K562 (cell line): Measurements from ENCODE around the gene PAPOLB. TPM values are rescaled to one million over a fixed set of nuclear protein-coding genes. Genes with fewer than 3 reads are reported as not detected.

Experiments used
- ATAC-seq: fragments of 200-7000 bp; cut with Tn5 transposase; 3 replicates; pipeline ENCODE4 v1.9.1; 2020; ENCODE audit warnings: moderate library complexity
- BruUV-seq: library from RNA; stranded (reverse); fragments of 400-500 nt; replicated peaks from 2 replicates; lab custom pipeline; 2021; lab: Mats Ljungman, UMichigan
- CTCF ChIA-PET: fragments of 300-600 bp; formaldehyde crosslinking; extraction: SDS; loops from one replicate; lab custom pipeline; 2021; ENCODE audit warnings: low intra/inter-chr PET ratio; lab: Yijun Ruan, JAX
- POLR2A ChIA-PET: fragments of 300-600, 350-650 bp; sonication (Branson Sonifier 250); formaldehyde crosslinking; extraction: SDS; loops from one replicate; lab custom pipeline; 2021; ENCODE audit warnings: antibody characterized with exemption, inconsistent platforms; lab: Yijun Ruan, JAX
- DNase-seq, 4 experiments: peaks; one replicate each; pipeline versions ENCODE4 v3.0.0 to v3.0.0-alpha.2; 2011 to 2018; ENCODE audit warnings: low spot score in 3 of 4, mixed read lengths in 3 of 4; ENCODE audit errors: extremely low read depth in 1 of 4
- FAIRE-seq: peaks from 2 replicates; lab custom pipeline; 2011; peaks lifted over from hg19 to GRCh38; lab: Jason Lieb, UNC
- H2AFZ ChIP-seq: 2 replicates; pipeline ENCODE4 v1.6.0; 2011; ENCODE audit warnings: low read depth, low read length, control low read depth, inconsistent platforms
- H3K27ac ChIP-seq: fragments of 200-600 bp; 3 replicates; pipeline ENCODE4 v1.8.0; 2011; ENCODE audit warnings: low read depth, mild to moderate bottlenecking, control low read depth, inconsistent platforms, low read length, moderate library complexity, mixed read lengths; ENCODE audit errors: extremely low read depth
- H3K27me3 ChIP-seq, 2 experiments: fragments of 300-600 bp in 1 of 2; 2 replicates in 1 of 2; 3 replicates in 1 of 2; pipeline versions ENCODE4 v1.6.0 to v1.8.0; 2011; ENCODE audit warnings: inconsistent platforms in 2 of 2, low read length in 2 of 2, mild to moderate bottlenecking in 1 of 2, mixed read lengths in 1 of 2, moderate library complexity in 1 of 2; ENCODE audit not compliant: control insufficient read depth in 2 of 2, insufficient read depth in 2 of 2
- H3K36me3 ChIP-seq: fragments of 300-600 bp; 3 replicates; pipeline ENCODE4 v1.8.0; 2011; ENCODE audit warnings: mild to moderate bottlenecking, low read length, inconsistent platforms; ENCODE audit not compliant: control insufficient read depth, insufficient read depth
- H3K4me1 ChIP-seq, 2 experiments: fragments of 200-600 bp in 1 of 2; replicated peaks in 1 of 2; 2 replicates in 1 of 2; 3 replicates in 1 of 2; pipeline versions ENCODE4 v1.5.1 to v1.8.0; 2011; ENCODE audit warnings: inconsistent platforms in 2 of 2, low read length in 2 of 2, mild to moderate bottlenecking in 1 of 2, mixed read lengths in 1 of 2, moderate library complexity in 1 of 2; ENCODE audit not compliant: control insufficient read depth in 2 of 2, insufficient read depth in 2 of 2
- H3K4me2 ChIP-seq: 2 replicates; pipeline ENCODE4 v1.6.1; 2011; ENCODE audit warnings: low read length, control low read depth, inconsistent platforms, mixed read lengths; ENCODE audit not compliant: insufficient read depth
- H3K4me3 ChIP-seq: fragments of 200-600 bp; sonication (generic), shearing (Covaris generic); 2 replicates; pipeline ENCODE4 v1.5.1; 2016; ENCODE audit warnings: control low read depth, inconsistent platforms
- H3K79me2 ChIP-seq: fragments of 200-600 bp; 3 replicates; pipeline ENCODE4 v1.8.0; 2011; ENCODE audit warnings: low read length, inconsistent platforms; ENCODE audit not compliant: control insufficient read depth, insufficient read depth
- H3K9ac ChIP-seq, 2 experiments: 2 replicates each; pipeline versions ENCODE4 v1.6.0 to v1.6.1; 2011; ENCODE audit warnings: low read depth in 2 of 2, low read length in 2 of 2, control low read depth in 1 of 2, inconsistent platforms in 1 of 2, mild to moderate bottlenecking in 1 of 2, mixed read lengths in 1 of 2; ENCODE audit not compliant: insufficient read depth in 1 of 2
- H3K9me1 ChIP-seq: one replicate; pipeline ENCODE4 v1.6.0; 2011; ENCODE audit warnings: inconsistent platforms, mild to moderate bottlenecking, low read length, moderate library complexity; ENCODE audit not compliant: control insufficient read depth, insufficient read depth
- H3K9me3 ChIP-seq: replicated peaks from 2 replicates; pipeline ENCODE4 v1.5.1; 2011; ENCODE audit warnings: low read depth, low read length, inconsistent platforms; ENCODE audit not compliant: control insufficient read depth, insufficient read depth
- H4K20me1 ChIP-seq: replicated peaks from 2 replicates; pipeline ENCODE4 v1.6.1; 2011; ENCODE audit warnings: low read length, inconsistent platforms, mixed read lengths; ENCODE audit not compliant: control insufficient read depth, insufficient read depth
- CTCF ChIP-seq, 3 experiments: IDR thresholded peaks in 2 of 3; conservative IDR thresholded peaks in 1 of 3; 2 replicates each; pipeline ENCODE4 v1.5.1; 2011 to 2012; ENCODE audit warnings: low read length in 3 of 3, mild to moderate bottlenecking in 3 of 3, control low read depth in 2 of 3, improper control_type of control experiment in 1 of 3, inconsistent platforms in 1 of 3, low read depth in 1 of 3, mixed read lengths in 1 of 3, moderate library complexity in 1 of 3; ENCODE audit not compliant: insufficient read depth in 2 of 3
- E2F3 ChIP-seq: fragments of 250-450 bp; sonication (Bioruptor Pico); IDR thresholded peaks from 2 replicates; pipeline ENCODE4 v1.4.0; 2020; ENCODE audit warnings: mild to moderate bottlenecking
- ESRRB ChIP-seq: fragments of 250-450 bp; sonication (Bioruptor Pico); IDR thresholded peaks from 2 replicates; pipeline ENCODE4 v1.5.0; 2020; ENCODE audit warnings: mild to moderate bottlenecking, moderate library complexity, borderline replicate concordance
- HBP1 ChIP-seq: fragments of 450-650 bp; formaldehyde crosslinking; IDR thresholded peaks from 2 replicates; pipeline ENCODE4 v1.4.0; 2022; ENCODE audit warnings: missing genetic modification characterization
- HCFC1 ChIP-seq: IDR thresholded peaks from 2 replicates; pipeline ENCODE4 v1.6.1; 2012; ENCODE audit warnings: low read depth, low read length, improper control_type of control experiment
- KAT7 ChIP-seq: sonication (generic); formaldehyde crosslinking; IDR thresholded peaks from 2 replicates; pipeline ENCODE4 v1.8.0; 2022; ENCODE audit warnings: missing genetic modification reagents, mild to moderate bottlenecking, borderline replicate concordance
- L3MBTL2 ChIP-seq: fragments of 450-650 bp; IDR thresholded peaks from 2 replicates; pipeline ENCODE4 v1.6.1; 2016; ENCODE audit warnings: mild to moderate bottlenecking, moderate library complexity
- TEAD1 ChIP-seq, 2 experiments: fragments of 450-650 bp in 1 of 2; sonication (generic) in 1 of 2; formaldehyde crosslinking; IDR thresholded peaks; 2 replicates each; pipeline versions ENCODE4 v1.4.0 to v1.8.0; 2020 to 2022; ENCODE audit warnings: mild to moderate bottlenecking in 2 of 2, missing genetic modification reagents in 1 of 2
- TFAP4 ChIP-seq: sonication (generic); formaldehyde crosslinking; IDR thresholded peaks from 2 replicates; pipeline ENCODE4 v1.8.0; 2022; ENCODE audit warnings: missing genetic modification reagents, mild to moderate bottlenecking, moderate library complexity, borderline replicate concordance
- ZKSCAN1 ChIP-seq: fragments of 150-350 bp; IDR thresholded peaks from 2 replicates; pipeline ENCODE4 v1.6.1; 2016; ENCODE audit warnings: low read depth, low read length
- ZNF24 ChIP-seq: fragments of 450-650 bp; IDR thresholded peaks from 2 replicates; pipeline ENCODE4 v1.6.1; 2016
- ZNF76 ChIP-seq: fragments of 250-450 bp; sonication (Bioruptor Pico); IDR thresholded peaks from 2 replicates; pipeline ENCODE4 v1.4.0; 2020; ENCODE audit warnings: mild to moderate bottlenecking, moderate library complexity, borderline replicate concordance
- ZNF780A ChIP-seq: fragments of 250-450 bp; sonication (Bioruptor Pico); IDR thresholded peaks from 2 replicates; pipeline ENCODE4 v1.5.0; 2021; ENCODE audit warnings: mild to moderate bottlenecking
- WGBS: fragments of 100-300 bp; shearing (Covaris generic); methylation state at CpG from one replicate; pipeline ENCODE4 v1.1.6; 2016; ENCODE audit warnings: low coverage, mixed read lengths; ENCODE audit not compliant: insufficient coverage; ENCODE audit errors: missing lambda C conversion rate; 5-methylcytosine and 5-hydroxymethylcytosine counted together
- in situ Hi-C: fragments of 300-500 bp; cut with MboI; formaldehyde crosslinking; loops from 4 replicates; pipeline ENCODE4 v1.15.0; 2018; ENCODE audit warnings: inconsistent platforms, mixed read lengths
- intact Hi-C: fragments of 100-400 bp; cut with micrococcal nuclease; formaldehyde crosslinking; loops from 2 replicates; pipeline ENCODE4 v1.14.2; 2022
- polyA plus RNA-seq, 8 experiments: library from polyadenylated mRNA; depleted of rRNA in 4 of 8; stranded (reverse) in 5 of 8; unstranded in 3 of 8; fragments of >200 nt; fragmentation: Nextera tagmentation in 2 of 8; fragmentation: Illumina TruSeq in 1 of 8; extraction: Ambion mirVana in 2 of 8; extraction: Trizol in 1 of 8; gene quantifications; 2 replicates each; pipeline versions ENCODE4 v1.2.1 to v1.2.3, GENCODE V29; 2011 to 2014; ENCODE audit warnings: inconsistent platforms in 1 of 8, missing spikeins in 1 of 8
- total RNA-seq, 7 experiments: library from RNA; depleted of rRNA in 6 of 7; stranded (reverse); fragments of >200 nt in 6 of 7; fragmentation: Illumina TruSeq in 2 of 7; extraction: Trizol in 2 of 7; gene quantifications; 2 replicates each; pipeline versions ENCODE4 v1.2.1 to v1.2.3, GENCODE V29; 2011 to 2021; ENCODE audit warnings: low replicate concordance in 1 of 7
- TF ChIP-seq, protein P1 (sequence below): sonication (generic); formaldehyde crosslinking; IDR thresholded peaks from 2 replicates; pipeline ENCODE4 v1.8.0; 2022; ENCODE audit warnings: missing genetic modification reagents, mild to moderate bottlenecking, borderline replicate concordance
- TF ChIP-seq, protein P2 (sequence below): IDR thresholded peaks from 3 replicates; pipeline ENCODE4 v1.6.1; 2011; ENCODE audit warnings: borderline replicate concordance, mild to moderate bottlenecking; ENCODE audit not compliant: insufficient read length, insufficient read depth

PAPOLB gene
- total and polyA plus RNA-seq, 9 of the 15 experiments (the other 6 are each of a cell fraction or from before 2014, with no cell fraction given) = 0.04 to 0.33 (median 0.16) TPM; not detected in 4

GRCh38 chr7:4849390-4849789 is 12.4 kb downstream of the PAPOLB start (continued):
- TF ChIP-seq, protein P1, sequence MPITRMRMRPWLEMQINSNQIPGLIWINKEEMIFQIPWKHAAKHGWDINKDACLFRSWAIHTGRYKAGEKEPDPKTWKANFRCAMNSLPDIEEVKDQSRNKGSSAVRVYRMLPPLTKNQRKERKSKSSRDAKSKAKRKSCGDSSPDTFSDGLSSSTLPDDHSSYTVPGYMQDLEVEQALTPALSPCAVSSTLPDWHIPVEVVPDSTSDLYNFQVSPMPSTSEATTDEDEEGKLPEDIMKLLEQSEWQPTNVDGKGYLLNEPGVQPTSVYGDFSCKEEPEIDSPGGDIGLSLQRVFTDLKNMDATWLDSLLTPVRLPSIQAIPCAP (CRISPR knock-in tag) = no peak
- peak; percentile 33; the same call in 1 of the 2 replicates for TF ChIP-seq TFAP4 (CRISPR knock-in tag)
- no peak for TF ChIP-seq HCFC1
- 0 out of 2 replicates have a peak, but pooled peaks have one; percentile 22 for TF ChIP-seq ZNF24

DNA sequence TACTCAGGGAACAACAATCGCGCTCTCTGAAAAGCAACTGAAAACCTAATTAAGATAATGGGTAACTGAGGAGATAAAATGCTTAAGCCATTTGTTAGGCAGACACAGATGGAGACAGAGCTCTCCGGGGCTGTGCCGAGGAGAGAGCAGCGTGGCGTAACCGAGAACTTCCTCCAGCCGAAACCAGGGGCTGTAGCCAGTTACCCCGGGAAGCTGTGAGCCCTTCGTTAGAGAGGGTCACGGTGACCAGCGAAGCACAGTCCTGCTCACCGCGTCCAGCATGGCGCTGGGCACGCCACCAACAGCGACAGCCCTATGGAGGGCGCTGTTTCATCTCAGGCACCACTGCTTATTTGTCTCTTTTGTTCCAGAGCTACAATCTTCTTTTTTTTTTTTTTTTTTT is 16.1 kb downstream of the PAPOLB start:
- H3K9me3 ChIP-seq = no peaks in the 10 kb centered on the region
- no TSS peak for BruUV-seq
- peaks cover 0 to 7% of the 10 kb centered on the region in 2 experiments; a peak in 3 of 5 replicates for H3K4me1 ChIP-seq
- in situ Hi-C loops = no loop called here
- peak; percentile 95 for ATAC-seq
- H3K9me1 ChIP-seq = no peaks in the 10 kb centered on the region
- H3K27ac ChIP-seq = no peak overlapping the region
- CTCF ChIA-PET = interaction anchor here (0.6 kb wide), 1 partner anchor 35 kb away, joined by 3 read pairs; no protein-coding TSS in a partner anchor
- H3K36me3 ChIP-seq = no peaks in the 10 kb centered on the region
- H3K4me2 ChIP-seq = peak overlapping the region; percentile 75
- H3K4me3 ChIP-seq = peak overlapping the region; percentile 24; the same call in 1 of the 2 replicates
- 11% methylated on average over 18 of the region's 18 CpGs for WGBS
- H2AFZ ChIP-seq = peak overlapping the region; percentile 80
- peak; percentile 70 for FAIRE-seq
- H3K9ac ChIP-seq = peak overlapping the region; percentile 46 to 93; a peak in 3 of 4 replicates
- no peaks in the 10 kb centered on the region for H4K20me1 ChIP-seq
- no peaks in the 10 kb centered on the region for H3K79me2 ChIP-seq
- peak; percentile 56 to 69 (median 62) for DNase-seq
- POLR2A ChIA-PET = no interaction called here
- intact Hi-C loops = no loop called here
- no peaks in the 10 kb centered on the region for H3K27me3 ChIP-seq
- no peak for TF ChIP-seq KAT7
- TF ChIP-seq ZNF780A (CRISPR knock-in tag) = no peak
- no peak for TF ChIP-seq ESRRB
- no peak for TF ChIP-seq ZNF76 (CRISPR knock-in tag)
- TF ChIP-seq, protein P2, sequence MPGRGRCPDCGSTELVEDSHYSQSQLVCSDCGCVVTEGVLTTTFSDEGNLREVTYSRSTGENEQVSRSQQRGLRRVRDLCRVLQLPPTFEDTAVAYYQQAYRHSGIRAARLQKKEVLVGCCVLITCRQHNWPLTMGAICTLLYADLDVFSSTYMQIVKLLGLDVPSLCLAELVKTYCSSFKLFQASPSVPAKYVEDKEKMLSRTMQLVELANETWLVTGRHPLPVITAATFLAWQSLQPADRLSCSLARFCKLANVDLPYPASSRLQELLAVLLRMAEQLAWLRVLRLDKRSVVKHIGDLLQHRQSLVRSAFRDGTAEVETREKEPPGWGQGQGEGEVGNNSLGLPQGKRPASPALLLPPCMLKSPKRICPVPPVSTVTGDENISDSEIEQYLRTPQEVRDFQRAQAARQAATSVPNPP = no peak
- no peak for TF ChIP-seq HBP1 (CRISPR knock-in tag)
- TF ChIP-seq CTCF (IDR thresholded peaks at IDR 0.05 in 2 of 3, conservative IDR thresholded peaks at IDR 0.05 in 1 of 3; ENCODE audit: insufficient read depth in 2 of 3, low read depth in 1 of 3, low read length in 3 of 3) = peak; percentile 61 to 71 (median 68)
- no peak for TF ChIP-seq E2F3
- peak; percentile 40; the same call in 1 of the 2 replicates for TF ChIP-seq L3MBTL2
- TF ChIP-seq TEAD1 (CRISPR knock-in tag; IDR thresholded peaks at IDR 0.05) = no peak
- TF ChIP-seq ZKSCAN1 = no peak
